OCI-LY3 (cell line): ENCODE data around the gene INPP5A.

Experiments
- CTCF ChIP-seq: fragments of 200-600, 300-600 bp; sonication (generic); IDR thresholded peaks from 2 replicates; pipeline ENCODE4 v1.5.1; 2014; ENCODE audit warnings: antibody characterized with exemption, low read length, low read depth
- EZH2phosphoT487 ChIP-seq: fragments of 200-600 bp; shearing (Covaris generic); IDR thresholded peaks from 2 replicates; pipeline ENCODE4 v1.6.1; 2018; ENCODE audit warnings: antibody characterized with exemption, mixed run types, low read depth

GRCh38 chr10:132651511-132652029, 114.0 kb downstream of the INPP5A start:
- TF ChIP-seq CTCF: no peak
- TF ChIP-seq EZH2phosphoT487: no peak
